NB4 (cell line): ENCODE measurements around the gene NCBP2.

Experiments used
- CTCF ChIP-seq: IDR thresholded peaks from one replicate; pipeline ENCODE4 v1.5.1; 2012; ENCODE audit warnings: low read depth, low read length
- POLR2A ChIP-seq: IDR thresholded peaks from 2 replicates; pipeline ENCODE4 v1.6.1; 2011; ENCODE audit warnings: mild to moderate bottlenecking; ENCODE audit not compliant: insufficient read length; ENCODE audit errors: extremely low read depth

GRCh38 chr3:196965112-196965803 lies 22.9 kb upstream of the NCBP2 start:
- TF ChIP-seq POLR2A (no peak), CTCF (no peak)
